Measurements from ENCODE around the gene OR2T29. TPM values are rescaled to one million over a fixed set of nuclear protein-coding genes. Genes with fewer than 3 reads are reported as not detected.
"Not testable (repeated sequence)": the region's sequence is repeated elsewhere in the genome, so short reads cannot be mapped to it uniquely, and the experiment has no call there.

The OR2T29 gene
- total RNA-seq, 8 experiments from 2014 or later: 0.27 to 0.90 (median 0.43) TPM; not detected in 4

GRCh38 chr1:248573856-248574255 is 11.3 kb upstream of the OR2T29 start:
- no CpG with 5 or more reads among the region's 8 CpGs for WGBS, 10 experiments
- H3K4me1 ChIP-seq (replicated peaks in 1 of 2); in situ Hi-C loops (cut with MboI; ENCODE audit: low pct_unique_long_range_greater_than_20kb in 2 of 9, low sequenced_read_pairs in 9 of 9, unreplicated experiment in 9 of 9); ATAC-seq (replicated peaks in 6 of 8); H3K27ac ChIP-seq; H3K4me3 ChIP-seq: not testable (repeated sequence)

GRCh38 chr1:248572049-248572448 is 9.5 kb upstream of the OR2T29 start:
- H3K27ac ChIP-seq; in situ Hi-C loops (cut with MboI; ENCODE audit: low pct_unique_long_range_greater_than_20kb in 2 of 9, low sequenced_read_pairs in 9 of 9, unreplicated experiment in 9 of 9); ATAC-seq (replicated peaks in 6 of 8); H3K4me3 ChIP-seq; H3K4me1 ChIP-seq (replicated peaks in 1 of 2): not testable (repeated sequence)
- no CpG with 5 or more reads among the region's 1 CpG for WGBS, 10 experiments

- H3K27ac ChIP-seq; ATAC-seq (replicated peaks in 6 of 8); H3K4me3 ChIP-seq; H3K4me1 ChIP-seq (replicated peaks in 1 of 2); in situ Hi-C loops (cut with MboI; ENCODE audit: low pct_unique_long_range_greater_than_20kb in 2 of 9, low sequenced_read_pairs in 9 of 9, unreplicated experiment in 9 of 9): not testable (repeated sequence)
- WGBS, 10 experiments: 0 to 87% (median 43%) methylated on average over 1 to 3 of the region's 3 CpGs; no CpG with 5 or more reads in 5 of the 10 experiments
Observed at GRCh38 chr1:248570811-248571210, 8.2 kb upstream of the OR2T29 start.

GRCh38 chr1:248569049-248569448 is 6.5 kb upstream of the OR2T29 start:
- H3K27ac ChIP-seq; ATAC-seq (replicated peaks in 6 of 8); H3K4me3 ChIP-seq; H3K4me1 ChIP-seq (replicated peaks in 1 of 2); in situ Hi-C loops (cut with MboI; ENCODE audit: low pct_unique_long_range_greater_than_20kb in 2 of 9, low sequenced_read_pairs in 9 of 9, unreplicated experiment in 9 of 9): not testable (repeated sequence)
- WGBS, 10 experiments: 0 to 29% (median 7%) methylated on average over 2 of the region's 2 CpGs; no CpG with 5 or more reads in 2 of the 10 experiments

GRCh38 chr1:248565530-248566373 is 3.2 kb upstream of the OR2T29 start:
- H3K4me1 ChIP-seq (replicated peaks in 1 of 2); in situ Hi-C loops (cut with MboI; ENCODE audit: low pct_unique_long_range_greater_than_20kb in 2 of 9, low sequenced_read_pairs in 9 of 9, unreplicated experiment in 9 of 9); H3K4me3 ChIP-seq; H3K27ac ChIP-seq; ATAC-seq (replicated peaks in 6 of 8): not testable (repeated sequence)
- WGBS, 10 experiments: 6 to 75% (median 26%) methylated on average over 2 to 5 of the region's 11 CpGs; no CpG with 5 or more reads in 4 of the 10 experiments

GRCh38 chr1:248551027-248551426 is 11.5 kb downstream of the OR2T29 start:
- WGBS, 10 experiments: no CpG with 5 or more reads among the region's 6 CpGs
- H3K27ac ChIP-seq; H3K4me1 ChIP-seq (replicated peaks in 1 of 2); in situ Hi-C loops (cut with MboI; ENCODE audit: low pct_unique_long_range_greater_than_20kb in 2 of 9, low sequenced_read_pairs in 9 of 9, unreplicated experiment in 9 of 9); H3K4me3 ChIP-seq: not testable (repeated sequence)
- ATAC-seq (replicated peaks in 6 of 8): peak in 3 of 8 experiments; percentile 32 to 82 (median 58)

- H3K27ac ChIP-seq; H3K4me1 ChIP-seq (replicated peaks in 1 of 2); ATAC-seq (replicated peaks in 6 of 8); H3K4me3 ChIP-seq; in situ Hi-C loops (cut with MboI; ENCODE audit: low pct_unique_long_range_greater_than_20kb in 2 of 9, low sequenced_read_pairs in 9 of 9, unreplicated experiment in 9 of 9): not testable (repeated sequence)
- no CpG with 5 or more reads among the region's 2 CpGs for whole genome bisulfite sequencing, 10 experiments
Observed at GRCh38 chr1:248547383-248547782, 15.2 kb downstream of the OR2T29 start.

DNA sequence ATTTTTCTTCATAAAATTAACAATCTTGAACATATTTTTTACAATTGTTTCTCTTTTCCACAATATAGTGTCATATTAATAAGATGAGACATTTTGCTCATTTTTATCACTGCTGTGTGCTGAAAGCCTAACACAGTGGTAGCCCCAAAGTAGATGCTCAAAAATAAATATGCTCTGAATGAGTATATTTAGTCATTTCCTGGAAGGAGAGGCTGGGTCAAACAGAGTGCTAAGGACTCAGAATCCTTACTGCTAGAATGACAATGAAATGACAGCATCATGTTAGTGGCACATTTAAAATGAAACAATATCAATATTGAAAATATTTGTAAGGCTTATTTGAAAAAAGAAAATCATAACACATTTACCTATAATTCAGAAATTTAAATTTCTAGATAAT is 25.1 kb downstream of the OR2T29 start:
- in situ Hi-C loops (cut with MboI; ENCODE audit: low pct_unique_long_range_greater_than_20kb in 2 of 9, low sequenced_read_pairs in 9 of 9, unreplicated experiment in 9 of 9); H3K4me1 ChIP-seq (replicated peaks in 1 of 2); H3K27ac ChIP-seq; H3K4me3 ChIP-seq: not testable (repeated sequence)
- ATAC-seq (replicated peaks in 6 of 8): peak in 1 of 8 experiments; percentile 32

DNA sequence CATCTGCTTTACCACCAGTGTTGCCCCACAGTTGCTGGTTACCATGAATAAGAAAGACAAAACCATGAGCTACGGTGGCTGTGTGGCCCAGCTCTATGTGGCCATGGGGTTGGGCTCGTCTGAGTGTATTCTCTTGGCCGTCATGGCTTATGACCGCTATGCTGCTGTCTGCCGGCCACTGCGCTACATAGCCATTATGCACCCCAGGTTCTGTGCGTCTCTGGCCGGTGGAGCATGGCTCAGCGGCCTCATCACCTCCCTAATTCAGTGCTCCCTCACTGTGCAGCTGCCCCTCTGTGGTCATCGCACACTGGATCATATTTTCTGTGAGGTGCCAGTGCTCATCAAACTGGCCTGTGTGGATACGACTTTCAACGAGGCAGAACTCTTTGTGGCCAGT is 40.7 kb downstream of the OR2T29 start:
- Histone ChIP-seq H3K4me1 (replicated peaks in 1 of 2) (no peaks in the 10 kb centered on the region), H3K4me3 (no peak overlapping the region), H3K27ac (no peak overlapping the region)
- no peak for ATAC-seq (replicated peaks in 6 of 8)
- 0 to 80% (median 53%) methylated on average over 1 to 10 of the region's 12 CpGs; no CpG with 5 or more reads in 3 of the 10 experiments for WGBS, 10 experiments
- in situ Hi-C loops (cut with MboI; ENCODE audit: low pct_unique_long_range_greater_than_20kb in 2 of 9, low sequenced_read_pairs in 9 of 9, unreplicated experiment in 9 of 9): no loop called here

GRCh38 chr1:248510217-248510616 is 52.4 kb downstream of the OR2T29 start:
- H3K27ac ChIP-seq; H3K4me1 ChIP-seq (replicated peaks in 1 of 2); in situ Hi-C loops (cut with MboI; ENCODE audit: low pct_unique_long_range_greater_than_20kb in 2 of 9, low sequenced_read_pairs in 9 of 9, unreplicated experiment in 9 of 9); H3K4me3 ChIP-seq: not testable (repeated sequence)
- peak in 1 of 8 experiments; percentile 29 for ATAC-seq (replicated peaks in 6 of 8)

DNA sequence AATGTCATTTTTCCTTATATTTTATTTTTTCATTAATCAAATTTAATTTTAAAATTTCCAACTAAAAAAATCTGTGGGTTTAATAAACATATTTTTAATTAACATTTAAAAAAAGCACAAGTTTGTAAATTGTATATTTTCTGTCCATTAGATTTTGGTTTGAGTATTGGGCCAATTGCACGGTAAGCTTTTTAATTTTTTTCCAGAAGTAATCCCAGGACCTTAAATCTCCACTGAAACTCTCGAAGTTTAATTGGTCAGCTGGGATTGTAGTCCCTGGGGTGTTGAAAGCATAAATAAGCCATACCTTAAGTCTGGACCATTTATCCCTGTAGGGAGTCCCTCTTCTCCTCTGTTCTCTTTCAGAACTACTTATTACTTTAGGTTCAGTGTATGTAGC is 54.8 kb downstream of the OR2T29 start, which contains the start of gene OR2G6:
Gene OR2G6 (plus strand): TSS at position 301 of the 400 bp plus-strand sequence. CDS start 13,574 bp downstream, outside the sequence.
- H3K4me1 ChIP-seq (replicated peaks in 1 of 2); H3K4me3 ChIP-seq; H3K27ac ChIP-seq; ATAC-seq (replicated peaks in 6 of 8); in situ Hi-C loops (cut with MboI; ENCODE audit: low pct_unique_long_range_greater_than_20kb in 2 of 9, low sequenced_read_pairs in 9 of 9, unreplicated experiment in 9 of 9): not testable (repeated sequence)
- no CpG with 5 or more reads among the region's 2 CpGs for WGBS, 10 experiments
